HPDE6-E6E7 (cell line): ENCODE measurements around the gene FBXO40.

Experiments
- DNase-seq: peaks from one replicate; pipeline ENCODE4 v3.0.0; 2011; ENCODE audit warnings: missing footprints; ENCODE audit errors: extremely low spot score

FBXO40 gene

DNA sequence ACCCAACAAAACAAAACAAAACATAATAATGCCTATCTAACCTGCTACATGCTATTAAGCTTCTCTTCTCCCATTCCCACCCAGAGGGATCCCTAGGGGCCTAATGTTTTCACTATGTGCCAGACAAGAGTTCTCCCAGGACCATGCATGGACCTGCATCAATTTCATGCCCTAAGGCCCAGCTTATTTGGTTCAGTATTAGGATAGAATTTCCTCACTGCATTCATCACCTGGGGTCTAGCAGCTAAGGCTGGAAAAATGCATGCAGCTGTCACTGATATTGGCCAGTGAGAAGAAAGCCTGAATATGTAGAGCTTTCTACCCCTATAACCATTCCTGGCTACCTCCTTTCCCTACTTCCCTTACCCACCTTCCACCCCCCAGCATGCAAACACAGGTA is 69.6 kb downstream of the FBXO40 start:
- DNase-seq = no peak

DNA sequence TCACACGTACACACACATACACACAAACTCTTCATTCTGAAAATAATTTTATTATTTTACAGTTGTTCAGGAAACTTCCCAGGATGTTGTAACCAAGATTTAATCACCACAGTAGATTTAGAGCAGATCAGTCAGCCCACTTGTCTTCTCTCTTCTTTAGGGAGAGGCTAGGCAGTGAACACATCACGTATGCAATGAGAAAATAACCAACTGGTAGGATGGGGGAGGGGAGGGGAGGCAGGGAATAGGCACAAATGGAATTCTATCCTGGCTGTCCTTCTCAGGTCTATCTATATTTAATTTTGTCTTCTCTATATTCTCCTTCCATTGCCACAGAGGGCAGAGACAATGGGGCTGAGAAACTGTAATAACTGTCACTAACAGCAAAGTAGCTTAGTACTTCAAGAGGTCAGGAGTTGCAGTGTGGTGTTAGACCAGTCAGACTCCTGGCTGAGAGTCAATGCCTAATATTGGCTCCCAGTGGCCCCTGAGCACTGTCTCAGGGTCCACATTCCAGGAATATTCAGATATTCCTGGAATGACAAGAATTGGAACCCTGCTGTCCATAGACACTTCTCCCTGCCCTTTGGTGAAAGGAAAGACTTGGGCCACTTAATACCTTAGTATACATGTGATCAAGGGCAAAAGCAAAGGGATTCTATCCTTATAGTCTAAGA is 70.1 kb downstream of the FBXO40 start:
- DNase-seq = no peak

DNA sequence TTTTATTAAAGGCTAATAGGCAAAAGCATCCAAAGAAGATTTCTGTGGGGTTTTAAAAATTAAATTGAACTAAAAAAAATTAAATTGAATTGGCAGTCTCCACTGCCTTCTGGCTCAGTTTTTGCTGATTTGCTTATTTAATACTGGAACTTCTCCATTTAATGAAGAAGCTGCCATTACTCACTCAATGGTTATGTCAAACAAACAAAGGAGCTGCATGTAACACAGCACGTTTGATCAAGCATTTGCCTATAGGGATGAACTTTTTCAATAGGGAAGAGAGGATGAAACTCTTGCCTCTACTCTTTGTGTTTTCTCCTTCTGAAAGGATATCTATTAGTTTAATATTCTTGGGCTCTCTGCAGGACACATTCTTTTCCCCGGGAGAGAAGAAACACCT is 72.3 kb downstream of the FBXO40 start:
- no peak for DNase-seq

DNA sequence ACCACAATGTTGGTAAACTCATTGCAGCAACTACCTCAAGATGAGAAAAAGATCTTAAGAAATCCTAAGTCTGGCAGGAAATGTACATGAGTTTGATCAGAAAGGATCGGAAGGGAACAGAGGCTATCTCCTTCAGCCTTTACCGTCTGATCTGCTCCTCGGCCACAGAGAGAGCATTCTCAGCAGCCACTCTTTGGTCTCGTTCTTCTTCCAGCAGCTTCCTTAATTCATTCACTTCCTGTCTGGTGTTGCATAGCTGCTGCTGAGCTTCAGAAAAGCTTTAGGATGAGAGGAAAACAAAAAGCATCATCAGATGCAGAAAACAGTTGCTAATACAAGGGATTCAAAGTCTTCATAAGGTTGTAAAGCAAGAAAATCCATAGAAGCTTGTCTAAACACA is 74.2 kb downstream of the FBXO40 start:
- DNase-seq = no peak

DNA sequence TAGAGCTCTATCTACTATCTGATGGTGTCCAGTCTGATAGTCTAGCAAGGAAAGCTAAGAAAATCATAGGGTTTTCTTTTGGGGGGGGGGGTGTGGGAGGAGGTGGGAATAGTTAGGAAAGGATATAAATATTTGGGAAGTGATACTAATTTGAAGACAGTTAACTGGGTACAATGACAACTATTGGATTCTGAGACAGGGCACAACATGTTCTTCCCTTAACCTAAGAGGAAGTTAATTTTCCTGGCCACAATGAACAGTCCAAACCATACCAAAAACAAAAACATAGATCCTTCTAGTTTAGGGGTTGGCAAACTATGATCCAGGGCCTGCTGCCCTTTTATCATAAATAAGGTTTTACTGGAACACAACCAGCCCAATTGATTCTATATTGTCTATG is 77.5 kb downstream of the FBXO40 start:
- no peak for DNase-seq

DNA sequence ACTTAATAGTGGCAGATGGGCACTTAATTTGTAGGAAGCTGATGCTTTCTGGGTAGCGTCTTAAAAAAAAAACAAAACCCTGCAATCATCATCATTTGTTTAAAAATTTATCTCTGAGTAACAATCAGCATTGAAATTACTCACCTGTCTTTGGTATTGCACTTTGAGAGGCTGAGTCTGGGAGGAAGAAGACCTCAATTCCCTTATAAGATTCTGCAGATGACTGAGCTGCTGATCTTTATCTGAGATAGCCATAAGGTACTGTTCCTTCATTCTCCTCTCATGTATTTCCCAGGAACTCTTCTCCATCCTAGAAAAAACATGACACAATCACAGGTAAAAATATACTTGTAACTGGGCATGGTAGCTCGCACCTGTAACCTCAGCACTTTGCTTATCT is 84.0 kb downstream of the FBXO40 start:
- no peak for DNase-seq
